Measurements from ENCODE around the gene SLC4A7.

GRCh38 chr3:27487383-27487782 lies 3.2 kb upstream of the SLC4A7 start:
- no peak for TF ChIP-seq CTCF (IDR thresholded peaks at IDR 0.05)
- TF ChIP-seq POLR2A (IDR thresholded peaks at IDR 0.05; ENCODE audit: low read depth): no peak
